ENCODE measurements around the gene LRMDA.

DNA sequence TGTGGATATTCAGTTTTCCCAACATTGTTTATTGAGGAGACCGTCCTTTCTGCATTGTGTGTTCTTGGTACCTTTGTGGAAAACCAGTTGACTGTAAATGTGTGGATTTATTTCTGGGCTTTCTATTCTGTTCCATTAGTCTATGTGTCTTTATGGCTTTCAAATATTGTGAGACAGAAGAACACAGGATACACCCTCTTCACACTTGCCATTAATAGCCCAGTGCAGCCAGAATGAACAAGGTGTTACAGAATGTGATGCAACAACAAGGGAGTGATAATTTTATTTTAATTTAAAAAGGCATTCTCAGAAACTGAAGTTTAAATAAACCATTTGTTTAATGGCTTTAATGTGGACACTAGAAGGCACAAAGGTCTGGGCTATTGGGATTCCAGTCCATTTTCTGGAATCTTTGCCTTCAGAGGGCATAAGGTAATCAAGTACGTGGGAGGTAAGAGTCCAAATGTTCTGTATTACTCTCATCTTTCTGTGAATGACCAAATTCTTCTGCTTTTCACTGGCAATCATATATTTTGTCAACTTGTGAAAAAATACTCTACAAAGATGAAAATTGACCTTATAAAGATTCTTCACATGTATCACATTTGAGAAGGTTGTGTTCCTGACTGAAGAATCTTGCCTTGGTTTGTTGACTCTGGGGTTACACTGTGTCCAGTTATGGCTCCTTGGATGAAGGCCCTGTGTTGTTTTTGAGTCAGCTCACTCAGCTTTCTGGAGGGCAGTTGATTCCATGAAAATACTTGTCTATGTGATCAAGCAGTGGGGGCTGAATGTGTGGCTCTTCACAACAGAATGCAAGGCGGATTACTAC is 962.7 kb downstream of the LRMDA start:
- no peak for TF ChIP-seq CTCF (IDR thresholded peaks at IDR 0.05; ENCODE audit: borderline replicate concordance, extremely low read depth, low read length, poor library complexity, severe bottlenecking)
- no peak for TF ChIP-seq EZH2 (IDR thresholded peaks at IDR 0.05; ENCODE audit: borderline replicate concordance, low read depth, low read length, severe bottlenecking)

Measured in DND-41 (cell line).